Colonic mucosa (tissue), 4 donors: ENCODE data around the gene BCL2L11. TPM values are rescaled to one million over a fixed set of nuclear protein-coding genes. Genes with fewer than 3 reads are reported as not detected.

ENCODE experiments used
- DNase-seq: peaks from one replicate; pipeline ENCODE4 v3.0.0-alpha.2; 2020
- H3K27ac ChIP-seq: fragments of 200-600 bp; one replicate; pipeline ENCODE4 v1.8.0; 2021
- H3K27me3 ChIP-seq: fragments of 200-600 bp; one replicate; pipeline ENCODE4 v1.8.0; 2021
- H3K36me3 ChIP-seq: fragments of 200-600 bp; one replicate; pipeline ENCODE4 v1.8.0; 2021
- H3K4me1 ChIP-seq: fragments of 200-600 bp; one replicate; pipeline ENCODE4 v1.8.0; 2021; ENCODE audit warnings: mild to moderate bottlenecking
- H3K4me3 ChIP-seq: fragments of 200-600 bp; one replicate; pipeline ENCODE4 v1.8.0; 2021
- H3K9ac ChIP-seq, 2 donors: one replicate each; pipeline ENCODE4 v1.7.0; 2013; ENCODE audit warnings: control low read depth in 2 of 2, low read depth in 2 of 2, low read length in 2 of 2
- H3K9me3 ChIP-seq: fragments of 200-600 bp; one replicate; pipeline ENCODE4 v1.8.0; 2021
- CTCF ChIP-seq: fragments of 200-600 bp; IDR thresholded peaks from one replicate; pipeline ENCODE4 v1.8.0; 2022; ENCODE audit warnings: antibody characterized with exemption, mild to moderate bottlenecking
- intact Hi-C: fragments of 100-400 bp; cut with DNase I; formaldehyde crosslinking; loops from one replicate; pipeline ENCODE4 v1.14.1; 2022
- total RNA-seq, 2 donors: library from RNA; stranded (reverse); fragmentation: NEBNext Ultra II Directional in 1 of 2; extraction: Animal tissue kit (Norgen Biotek cat#: 25700) in 1 of 2; gene quantifications; one replicate each; pipeline ENCODE4 v1.2.1, GENCODE V29; 2021
- donor health status: healthy.
- donor health status: DM: no; HTN: no; CAD: no.
- donor health status: DM: no; HTN: no; CAD: no.

The BCL2L11 gene
- total RNA-seq, 2 donors from 2014 or later, result 21.3 to 31.7 TPM

- Histone ChIP-seq H3K4me3 (no peak overlapping the region), H3K9ac (no peak overlapping the region), H3K36me3 (no peaks in the 10 kb centered on the region), H3K4me1 (no peaks in the 10 kb centered on the region), H3K27ac (no peak overlapping the region), H3K27me3 (no peaks in the 10 kb centered on the region), H3K9me3 (no peaks in the 10 kb centered on the region)
- TF ChIP-seq CTCF, result no peak
- intact Hi-C loops, result loop anchor here (5.0 kb wide), 1 partner anchor 299 kb away; no protein-coding TSS in a partner anchor
- no peak for DNase-seq
Observed at GRCh38 chr2:111111101-111111755, 9.5 kb upstream of the BCL2L11 start.

DNA sequence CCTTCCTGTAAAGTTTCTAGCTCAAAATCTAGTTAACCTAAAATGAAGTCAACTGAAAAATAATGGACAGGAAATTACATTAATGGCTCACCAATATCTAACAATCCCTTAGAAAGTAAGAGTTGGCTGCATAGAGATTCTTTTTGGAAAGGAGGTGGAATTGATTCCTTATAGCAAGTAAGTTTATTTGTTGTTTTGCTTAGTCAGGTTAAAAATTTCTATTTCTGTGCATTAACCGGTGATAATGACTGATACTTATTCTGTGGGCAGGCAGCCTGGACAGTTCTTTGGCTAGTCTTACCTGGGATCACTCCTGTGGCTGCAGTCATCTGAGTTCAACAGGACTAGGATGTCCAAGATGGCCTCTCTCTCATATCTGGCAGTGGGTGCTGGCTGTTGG, 6.9 kb upstream of the BCL2L11 start:
- Histone ChIP-seq H3K4me3 (no peak overlapping the region), H3K36me3 (no peaks in the 10 kb centered on the region), H3K9me3 (no peaks in the 10 kb centered on the region), H3K9ac (no peak overlapping the region), H3K27me3 (peaks cover 3% of the 10 kb centered on the region), H3K27ac (no peak overlapping the region), H3K4me1 (peaks cover 6% of the 10 kb centered on the region)
- intact Hi-C loops, result loop anchor here (5.0 kb wide), 1 partner anchor 302 kb away; no protein-coding TSS in a partner anchor
- no peak for TF ChIP-seq CTCF
- DNase-seq, result no peak

GRCh38 chr2:111116011-111116746, 4.5 kb upstream of the BCL2L11 start:
- Histone ChIP-seq H3K9ac (peak overlapping the region in 1 of 2 donors; percentile 71), H3K4me3 (no peak overlapping the region), H3K27me3 (peaks cover 7% of the 10 kb centered on the region), H3K36me3 (no peaks in the 10 kb centered on the region), H3K9me3 (no peaks in the 10 kb centered on the region), H3K4me1 (peaks cover 6% of the 10 kb centered on the region), H3K27ac (no peak overlapping the region)
- no peak for TF ChIP-seq CTCF
- no peak for DNase-seq
- intact Hi-C loops, result no loop called here

GRCh38 chr2:111116843-111117597, 3.7 kb upstream of the BCL2L11 start:
- H3K9ac ChIP-seq, result peak overlapping the region; percentile 61 to 71
- no peaks in the 10 kb centered on the region for H3K36me3 ChIP-seq
- no peak overlapping the region for H3K27ac ChIP-seq
- TF ChIP-seq CTCF, result peak; percentile 82
- peaks cover 6% of the 10 kb centered on the region for H3K4me1 ChIP-seq
- peak; percentile 90 for DNase-seq
- peak overlapping the region; percentile 82 for H3K4me3 ChIP-seq
- no peaks in the 10 kb centered on the region for H3K9me3 ChIP-seq
- H3K27me3 ChIP-seq, result peaks cover 7% of the 10 kb centered on the region
- intact Hi-C loops, result no loop called here
